HG02840 (cell line): ENCODE data around the gene CENPA.

Experiments
- ATAC-seq: cut with Tn5 transposase; IDR thresholded peaks from one replicate; pipeline ENCODE4 v1.9.1; 2021; ENCODE audit warnings: mild to moderate bottlenecking, moderate library complexity, moderate number of reproducible peaks; ENCODE audit not compliant: unreplicated experiment, low FRiP score

The CENPA gene

DNA sequence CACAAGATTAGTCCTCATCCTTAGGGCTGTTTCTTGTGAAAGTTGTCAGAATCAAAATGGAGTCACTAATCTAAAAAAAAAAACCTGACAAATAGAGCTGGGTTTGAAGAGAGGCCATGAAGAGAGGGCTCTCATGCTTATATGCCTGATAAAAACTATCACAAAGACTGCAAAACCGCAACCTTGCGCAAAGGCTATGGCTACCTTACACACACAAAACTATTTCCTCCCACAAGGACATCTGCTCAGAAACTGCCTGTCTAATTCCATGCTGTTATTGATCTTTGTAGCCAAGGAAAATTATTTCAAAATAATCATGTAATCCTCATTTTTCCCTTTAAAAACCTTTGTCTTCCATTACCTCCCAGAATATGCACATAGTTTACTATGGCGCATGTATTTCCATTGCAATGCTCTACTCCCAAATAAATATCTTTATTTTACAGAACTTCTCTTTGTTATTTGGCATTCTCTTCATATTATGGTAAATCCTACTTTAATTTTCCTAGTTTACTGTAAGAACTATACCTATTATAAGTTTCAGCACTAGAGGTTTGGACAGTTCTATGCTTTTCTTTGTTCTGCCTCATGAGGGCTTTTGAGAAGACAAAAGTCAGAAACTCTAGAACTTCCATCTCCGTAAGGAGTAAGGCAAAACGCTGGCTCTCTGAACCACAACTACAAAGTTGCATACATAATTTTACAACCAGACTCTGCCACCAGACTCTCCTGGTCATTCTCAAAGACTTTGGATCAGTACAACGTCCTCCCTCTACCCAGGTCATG lies 52.5 kb downstream of the CENPA start:
- no peak for ATAC-seq

DNA sequence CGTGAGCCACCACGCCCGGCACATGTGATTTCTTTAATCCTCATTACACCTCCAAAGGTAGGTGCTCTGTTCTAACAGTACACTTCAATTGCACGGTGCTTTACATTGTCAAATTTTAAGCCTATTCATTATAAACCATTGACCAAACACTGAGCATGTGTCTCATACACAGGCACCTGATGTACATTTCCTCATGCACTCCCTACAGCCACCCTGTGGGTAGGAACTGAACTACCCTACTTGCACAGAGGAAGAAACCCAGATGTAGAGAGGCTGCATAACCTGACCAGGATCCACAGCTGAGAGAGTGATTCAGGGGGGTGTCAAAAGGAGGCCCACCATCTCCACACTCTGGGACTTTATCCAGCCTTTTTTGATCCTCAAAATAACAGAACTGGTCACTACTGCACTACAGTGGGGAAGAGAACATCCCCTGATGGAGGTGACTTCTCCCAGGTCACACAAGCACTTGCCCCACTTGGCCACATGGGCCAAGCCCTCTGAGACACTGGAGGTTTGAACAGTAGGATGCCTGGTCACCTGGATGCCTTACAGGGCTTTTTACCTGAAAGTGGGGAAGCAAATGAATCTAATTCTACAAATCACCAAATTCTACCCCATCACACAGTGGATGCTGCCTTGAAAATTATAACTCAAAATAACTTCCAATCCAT lies 55.2 kb downstream of the CENPA start:
- no peak for ATAC-seq

DNA sequence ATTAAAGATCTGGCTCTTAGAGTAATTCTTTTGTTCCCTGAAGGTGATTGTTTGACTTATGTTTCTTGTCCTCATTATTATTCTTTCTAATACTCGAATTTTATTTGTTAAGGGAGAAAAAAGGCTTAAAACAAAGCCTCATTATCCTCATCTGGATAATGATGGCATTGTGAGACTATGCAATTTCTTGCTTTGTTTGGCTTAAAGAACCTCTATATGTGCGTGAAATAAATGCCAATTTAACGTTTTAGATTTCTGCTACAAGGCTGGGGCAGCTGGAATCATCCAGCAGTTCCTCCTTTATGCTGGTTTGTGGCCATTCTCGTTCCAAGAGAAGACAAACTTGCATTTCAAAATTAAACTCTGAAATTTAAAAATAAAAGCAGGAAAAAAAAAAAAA lies 57.2 kb downstream of the CENPA start:
- ATAC-seq: no peak
